GM12864 (cell line): ENCODE measurements around the gene KCNMA1.

Source experiments
- DNase-seq: peaks from one replicate; pipeline ENCODE4 v3.0.0-alpha.2; 2011; ENCODE audit warnings: low read depth
- H3K4me3 ChIP-seq: 2 replicates; pipeline ENCODE4 v1.5.1; 2011; ENCODE audit warnings: mild to moderate bottlenecking, low read depth, low read length, control low read depth
- TF ChIP-seq, protein P1 (sequence below): IDR thresholded peaks from 2 replicates; pipeline ENCODE4 v1.5.1; 2011; ENCODE audit warnings: low read depth, mild to moderate bottlenecking, moderate library complexity, low read length, control low read depth, inconsistent platforms; ENCODE audit errors: missing control alignments

The KCNMA1 gene

DNA sequence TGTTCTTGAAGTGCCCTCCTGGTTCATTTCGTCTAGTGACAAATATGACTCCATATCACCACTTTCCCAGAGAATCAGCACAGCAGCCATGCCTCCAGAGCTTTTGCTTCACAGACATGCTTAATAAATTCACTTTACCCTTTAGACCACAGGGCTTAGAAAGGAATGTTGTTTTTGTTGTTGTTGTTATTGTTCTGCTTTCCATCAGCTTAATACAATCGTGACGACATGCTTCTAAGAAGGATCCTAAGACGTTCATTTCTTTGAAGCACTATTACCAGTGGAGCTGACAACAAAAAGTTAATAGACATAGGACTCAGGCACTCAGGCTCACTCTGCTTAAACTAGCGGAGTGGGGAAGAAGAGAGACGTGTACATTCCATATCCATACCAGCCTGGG lies 418.6 kb downstream of the KCNMA1 start:
- H3K4me3 ChIP-seq, result no peak overlapping the region
- DNase-seq, result no peak
- TF ChIP-seq, protein P1, sequence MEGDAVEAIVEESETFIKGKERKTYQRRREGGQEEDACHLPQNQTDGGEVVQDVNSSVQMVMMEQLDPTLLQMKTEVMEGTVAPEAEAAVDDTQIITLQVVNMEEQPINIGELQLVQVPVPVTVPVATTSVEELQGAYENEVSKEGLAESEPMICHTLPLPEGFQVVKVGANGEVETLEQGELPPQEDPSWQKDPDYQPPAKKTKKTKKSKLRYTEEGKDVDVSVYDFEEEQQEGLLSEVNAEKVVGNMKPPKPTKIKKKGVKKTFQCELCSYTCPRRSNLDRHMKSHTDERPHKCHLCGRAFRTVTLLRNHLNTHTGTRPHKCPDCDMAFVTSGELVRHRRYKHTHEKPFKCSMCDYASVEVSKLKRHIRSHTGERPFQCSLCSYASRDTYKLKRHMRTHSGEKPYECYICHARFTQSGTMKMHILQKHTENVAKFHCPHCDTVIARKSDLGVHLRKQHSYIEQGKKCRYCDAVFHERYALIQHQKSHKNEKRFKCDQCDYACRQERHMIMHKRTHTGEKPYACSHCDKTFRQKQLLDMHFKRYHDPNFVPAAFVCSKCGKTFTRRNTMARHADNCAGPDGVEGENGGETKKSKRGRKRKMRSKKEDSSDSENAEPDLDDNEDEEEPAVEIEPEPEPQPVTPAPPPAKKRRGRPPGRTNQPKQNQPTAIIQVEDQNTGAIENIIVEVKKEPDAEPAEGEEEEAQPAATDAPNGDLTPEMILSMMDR, result no peak

DNA sequence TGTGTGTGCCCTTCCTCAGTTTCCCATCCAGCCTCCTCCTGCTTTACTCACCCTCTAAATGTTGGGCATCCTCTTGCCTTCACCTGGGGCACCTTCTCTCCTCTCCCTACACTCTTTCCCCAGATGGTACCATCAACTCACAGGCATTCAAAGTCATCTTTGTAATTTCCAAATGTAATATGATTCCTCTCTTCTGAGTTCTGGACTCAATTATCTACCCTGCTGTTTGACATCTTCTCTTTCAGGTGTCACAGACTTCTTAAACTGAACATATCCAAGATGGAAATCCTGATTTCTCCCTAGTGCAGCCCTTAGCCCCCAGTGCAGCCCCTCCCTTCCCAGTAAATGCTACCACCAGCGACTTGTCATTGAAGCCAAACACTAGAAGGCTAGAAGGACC lies 422.8 kb downstream of the KCNMA1 start:
- TF ChIP-seq, protein P1, result no peak
- no peak for DNase-seq
- no peak overlapping the region for H3K4me3 ChIP-seq

DNA sequence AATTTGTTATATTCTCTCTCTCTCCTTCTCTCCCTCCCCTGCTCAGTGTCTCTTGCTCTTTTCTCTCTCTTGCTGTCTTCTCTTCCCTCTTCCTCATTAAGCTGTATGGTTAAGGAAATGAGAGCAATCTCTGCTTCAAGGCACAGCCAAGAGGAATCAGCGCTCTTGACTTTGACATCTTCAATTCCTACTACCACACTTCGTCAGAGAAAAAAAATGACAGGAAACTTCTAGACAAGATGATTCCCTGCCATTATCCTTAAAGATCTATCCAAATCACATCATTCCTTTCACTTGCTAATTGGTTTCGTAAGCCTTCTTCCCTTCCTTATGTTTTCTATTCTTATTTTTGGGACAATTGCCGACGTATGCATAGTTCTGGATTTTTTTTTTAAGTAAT lies 425.0 kb downstream of the KCNMA1 start:
- no peak overlapping the region for H3K4me3 ChIP-seq
- no peak for DNase-seq
- TF ChIP-seq, protein P1, result no peak

DNA sequence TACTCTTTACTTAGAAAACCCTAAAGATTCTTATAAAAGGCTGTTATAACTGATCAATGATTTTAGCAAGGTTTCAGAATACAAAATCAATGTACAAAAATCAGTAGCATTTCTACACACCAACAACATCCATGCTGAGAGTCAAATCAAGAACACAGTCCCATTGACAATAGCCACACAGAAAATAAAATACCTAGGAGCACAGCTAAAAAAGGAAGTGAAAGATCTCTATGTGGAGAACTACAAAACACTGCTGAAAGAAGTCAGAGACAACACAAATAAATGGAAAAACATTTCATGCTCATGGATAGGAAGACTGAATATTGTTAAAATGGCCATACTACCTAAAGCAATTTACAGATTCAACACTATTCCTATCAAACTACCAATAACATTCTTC lies 427.0 kb downstream of the KCNMA1 start:
- TF ChIP-seq, protein P1, result no peak
- DNase-seq, result no peak
- no peak overlapping the region for H3K4me3 ChIP-seq

DNA sequence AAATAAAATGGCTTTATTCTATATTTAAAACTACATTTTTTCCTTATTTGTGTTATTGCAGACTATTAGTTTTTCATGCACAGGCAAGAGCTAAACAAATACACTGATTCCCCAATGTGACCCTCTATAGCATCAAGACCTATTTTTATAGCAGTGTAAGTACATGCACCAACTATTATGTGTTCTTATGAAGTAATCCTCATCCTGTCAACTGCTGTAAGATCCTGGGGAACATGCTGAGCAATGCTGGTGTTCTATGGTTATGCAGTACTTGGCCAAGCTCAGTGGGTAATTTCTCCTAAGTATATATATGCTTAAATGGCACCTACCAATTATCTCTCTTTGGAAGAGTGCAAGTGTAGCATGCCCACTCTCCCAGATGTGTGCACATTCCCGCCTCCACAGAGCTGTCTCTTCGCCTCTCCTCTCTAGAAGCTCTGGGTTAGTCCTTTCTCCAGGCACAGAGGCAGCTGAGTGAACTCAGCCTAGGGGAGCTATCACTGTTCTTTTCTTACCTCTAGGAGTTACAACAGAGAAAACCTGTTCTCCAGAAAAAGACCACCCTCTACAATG lies 428.8 kb downstream of the KCNMA1 start:
- DNase-seq, result no peak
- no peak overlapping the region for H3K4me3 ChIP-seq
- TF ChIP-seq, protein P1, result no peak

DNA sequence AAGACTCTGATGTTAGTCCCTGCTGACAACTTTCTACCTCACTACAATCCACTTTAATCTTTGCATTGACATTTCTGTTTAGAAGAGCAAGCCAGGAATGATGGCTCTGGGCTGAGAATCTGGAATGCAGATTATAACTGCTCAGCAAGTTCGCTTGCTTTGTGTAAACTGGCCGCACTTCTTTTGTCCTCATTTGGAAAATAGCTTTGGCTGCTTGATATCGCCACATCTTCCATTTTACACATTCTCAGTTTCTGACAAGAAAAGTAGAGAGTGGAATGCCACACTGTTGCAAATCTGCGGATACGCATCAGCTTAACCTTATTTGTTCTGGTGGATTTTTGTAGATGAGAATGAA lies 429.8 kb downstream of the KCNMA1 start:
- TF ChIP-seq, protein P1, result no peak
- H3K4me3 ChIP-seq, result no peak overlapping the region
- no peak for DNase-seq

DNA sequence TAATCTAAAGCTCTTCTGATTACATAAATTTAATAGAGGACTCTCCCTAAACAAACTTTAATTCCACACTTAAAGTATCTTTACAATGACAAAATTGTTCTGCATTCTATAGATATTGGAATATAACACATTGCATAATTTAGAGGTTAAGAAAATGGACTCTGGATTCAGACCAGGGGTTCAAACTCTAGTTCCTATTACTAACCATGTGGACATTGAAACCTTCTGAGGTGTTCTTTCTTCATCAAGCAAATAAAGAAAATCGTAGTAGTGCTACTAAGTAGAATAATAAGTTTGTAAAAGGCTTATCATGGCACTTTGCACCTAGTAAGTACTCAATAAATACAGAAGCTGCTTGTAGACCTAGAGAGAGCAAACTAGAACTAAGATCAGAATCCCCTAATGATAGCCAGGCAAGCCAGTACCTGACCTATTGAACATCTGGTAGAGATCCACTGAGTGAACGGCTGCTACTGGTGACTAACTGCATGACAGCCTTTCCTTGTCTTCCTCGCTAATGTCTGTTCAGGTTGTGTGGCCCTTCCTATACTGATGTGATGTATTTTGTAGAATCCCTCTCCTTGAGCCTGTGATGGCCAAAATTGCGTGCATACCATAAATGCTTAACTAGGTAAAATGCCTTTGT lies 430.3 kb downstream of the KCNMA1 start:
- H3K4me3 ChIP-seq, result no peak overlapping the region
- no peak for DNase-seq
- TF ChIP-seq, protein P1, result no peak
